ENCODE data around the gene KCNH2.

- TF ChIP-seq CREM (CRISPR knock-in tag; IDR thresholded peaks at IDR 0.05): no peak
- no peak for TF ChIP-seq ZNF219 (CRISPR knock-in tag; IDR thresholded peaks at IDR 0.05; ENCODE audit: borderline replicate concordance)
- no peak for TF ChIP-seq RELA (CRISPR knock-in tag; IDR thresholded peaks at IDR 0.05; ENCODE audit: borderline replicate concordance)
- TF ChIP-seq CTCF (IDR thresholded peaks at IDR 0.05): no peak
- no peak for TF ChIP-seq MAX (CRISPR knock-in tag; IDR thresholded peaks at IDR 0.05)
- TF ChIP-seq ZNF121 (CRISPR knock-in tag; IDR thresholded peaks at IDR 0.05): no peak
- no peak for TF ChIP-seq IRF1 (CRISPR knock-in tag; IDR thresholded peaks at IDR 0.05)
- no peak for TF ChIP-seq ERG (CRISPR knock-in tag; IDR thresholded peaks at IDR 0.05)
- no peak for TF ChIP-seq ZSCAN18 (CRISPR knock-in tag; IDR thresholded peaks at IDR 0.05)
- no peak for TF ChIP-seq SOX15 (CRISPR knock-in tag; IDR thresholded peaks at IDR 0.05)
- no peak for TF ChIP-seq HMGXB4 (CRISPR knock-in tag; IDR thresholded peaks at IDR 0.05)
- TF ChIP-seq TEAD4 (CRISPR knock-in tag; IDR thresholded peaks at IDR 0.05): no peak
- no peak for TF ChIP-seq ESRRA (CRISPR knock-in tag; IDR thresholded peaks at IDR 0.05; ENCODE audit: borderline replicate concordance)
- TF ChIP-seq USF2 (CRISPR knock-in tag; IDR thresholded peaks at IDR 0.05): no peak
Observed at GRCh38 chr7:150958597-150958996, 19.5 kb downstream of the KCNH2 start.

All from WTC11 (cell line).